ENCODE results near the gene HIP1. TPM values are rescaled to one million over a fixed set of nuclear protein-coding genes. Genes with fewer than 3 reads are reported as not detected.
A peak's percentile ranks its signal among the peaks of the same experiment; 100 is the strongest.

Gene HIP1
- total and polyA plus RNA-seq, 2 of the 13 experiments (the other 11 are each of a cell fraction or from before 2014, with no cell fraction given), result 4.5 to 6.2 TPM

GRCh38 chr7:75650062-75650461, 88.7 kb downstream of the HIP1 start:
- no peak overlapping the region for H2AFZ ChIP-seq (ENCODE audit: low read length)
- no peak overlapping the region for H3K9ac ChIP-seq (ENCODE audit: insufficient read depth, low read depth, low read length)
- 7% methylated on average over 5 of the region's 7 CpGs for WGBS (ENCODE audit: low lambda C conversion rate)
- no peaks in the 10 kb centered on the region for H3K36me3 ChIP-seq (replicated peaks in 1 of 2; ENCODE audit: control insufficient read depth in 1 of 2, insufficient read depth in 2 of 2, low read length in 2 of 2)
- ATAC-seq (peak; percentile 88), FAIRE-seq (no peak), DNase-seq (ENCODE audit: low spot score) (no peak)
- H4K20me1 ChIP-seq (ENCODE audit: insufficient read depth, low read length), result no peaks in the 10 kb centered on the region
- H3K27me3 ChIP-seq (ENCODE audit: control insufficient read depth in 1 of 2, insufficient read depth in 2 of 2, low read length in 2 of 2), result no peaks in the 10 kb centered on the region
- H3K4me3 ChIP-seq (replicated peaks in 1 of 3; ENCODE audit: insufficient read depth in 1 of 3, low read depth in 2 of 3, low read length in 3 of 3), result peak overlapping the region in 1 of 3 experiments; percentile 37; a peak in 1 of 6 replicates
- no peaks in the 10 kb centered on the region for H3K9me3 ChIP-seq (ENCODE audit: low read length)
- peak overlapping the region; percentile 76 for H3K4me2 ChIP-seq (ENCODE audit: low read depth, low read length)
- POLR2A ChIA-PET, result interaction anchor here (1.1 kb wide), 1 partner anchor 38 kb away, joined by 3 read pairs; no protein-coding TSS in a partner anchor
- intact Hi-C loops (cut with micrococcal nuclease; ENCODE audit: unreplicated experiment), result no loop called here
- peaks cover 30% of the 10 kb centered on the region for H3K4me1 ChIP-seq (ENCODE audit: insufficient read depth, low read length)
- no peak overlapping the region for H3K27ac ChIP-seq (ENCODE audit: extremely low read length, insufficient read depth, low read length)
- BruUV-seq (replicated peaks), result no TSS peak
- CTCF ChIA-PET (ENCODE audit: low intra/inter-chr PET ratio, low total read pairs), result interaction anchor here (2.2 kb wide), 1 partner anchor 113 kb away, joined by 7 read pairs; no protein-coding TSS in a partner anchor
- no peaks in the 10 kb centered on the region for H3K79me2 ChIP-seq (ENCODE audit: insufficient read depth, low read length)
- in situ Hi-C loops (cut with HindIII; ENCODE audit: extremely low pct_ligation_motif_present, low pct_unique_long_range_greater_than_20kb), result no loop called here
- TF ChIP-seq SP4 (CRISPR knock-in tag; IDR thresholded peaks at IDR 0.05) (no peak), ZNF580 (CRISPR knock-in tag; IDR thresholded peaks at IDR 0.05; ENCODE audit: borderline replicate concordance, low read depth) (no peak), ZNF710 (CRISPR knock-in tag; IDR thresholded peaks at IDR 0.05; ENCODE audit: borderline replicate concordance) (no peak), MAFG (CRISPR knock-in tag; IDR thresholded peaks at IDR 0.05) (peak; percentile 80), HNRNPL (IDR thresholded peaks at IDR 0.05; ENCODE audit: low read depth, low read length) (0 out of 2 replicates have a peak, but pooled peaks have one; percentile 30), ISX (CRISPR knock-in tag; conservative IDR thresholded peaks at IDR 0.05) (no peak), PRDM15 (CRISPR knock-in tag; IDR thresholded peaks at IDR 0.05) (no peak), CAMTA2 (CRISPR knock-in tag; IDR thresholded peaks at IDR 0.05; ENCODE audit: borderline replicate concordance) (no peak), ZNF598 (CRISPR knock-in tag; IDR thresholded peaks at IDR 0.05; ENCODE audit: borderline replicate concordance) (no peak), ZNF629 (CRISPR knock-in tag; conservative IDR thresholded peaks at IDR 0.05) (no peak), ATF4 (CRISPR knock-in tag; IDR thresholded peaks at IDR 0.05) (no peak), ZNF276 (CRISPR knock-in tag; IDR thresholded peaks at IDR 0.05; ENCODE audit: low read depth) (no peak), MAFK (conservative IDR thresholded peaks at IDR 0.05 in 1 of 2, IDR thresholded peaks at IDR 0.05 in 1 of 2; ENCODE audit: low read length in 2 of 2) (peak; percentile 92 to 93), IRF1 (CRISPR knock-in tag; IDR thresholded peaks at IDR 0.05; ENCODE audit: low read depth) (no peak)

Data from HepG2 (cell line).